Lower leg skin (tissue), 3 donors: ENCODE data around the gene CLDN19.
"Not testable (repeated sequence)": the region's sequence is repeated elsewhere in the genome, so short reads cannot be mapped to it uniquely, and the experiment has no call there.

Experiments
- CTCF ChIP-seq, 3 donors: fragments of 450-650 bp; IDR thresholded peaks; one replicate each; pipeline ENCODE4 v1.5.1; 2016; ENCODE audit warnings: antibody characterized with exemption in 3 of 3, mild to moderate bottlenecking in 3 of 3, moderate library complexity in 2 of 3
- POLR2A ChIP-seq, 2 donors: fragments of 450-650 bp; IDR thresholded peaks; one replicate each; pipeline ENCODE4 v1.6.1; 2016 to 2017; ENCODE audit warnings: antibody characterized with exemption in 2 of 2, mild to moderate bottlenecking in 1 of 2, moderate library complexity in 1 of 2

- TF ChIP-seq CTCF, POLR2A (IDR thresholded peaks at IDR 0.05): not testable (repeated sequence)
Measured at GRCh38 chr1:42722403-42722802, 17.6 kb downstream of the CLDN19 start.
